PFSK-1 (cell line): ENCODE data around the gene POLA2.

Source experiments
- POLR2AphosphoS5 ChIP-seq: IDR thresholded peaks from 2 replicates; pipeline ENCODE4 v1.6.1; 2012; ENCODE audit warnings: low read depth, mild to moderate bottlenecking, control low read depth, low read length, moderate library complexity
- TAF1 ChIP-seq: IDR thresholded peaks from 2 replicates; pipeline ENCODE4 v1.6.1; 2012; ENCODE audit warnings: low read length, control low read depth, borderline replicate concordance; ENCODE audit not compliant: insufficient read depth

- TF ChIP-seq POLR2AphosphoS5 (no peak), TAF1 (no peak)
Observed at GRCh38 chr11:65293909-65294381, 32.2 kb downstream of the POLA2 start.
